ENCODE measurements around the gene SCRN1.

The SCRN1 gene

DNA sequence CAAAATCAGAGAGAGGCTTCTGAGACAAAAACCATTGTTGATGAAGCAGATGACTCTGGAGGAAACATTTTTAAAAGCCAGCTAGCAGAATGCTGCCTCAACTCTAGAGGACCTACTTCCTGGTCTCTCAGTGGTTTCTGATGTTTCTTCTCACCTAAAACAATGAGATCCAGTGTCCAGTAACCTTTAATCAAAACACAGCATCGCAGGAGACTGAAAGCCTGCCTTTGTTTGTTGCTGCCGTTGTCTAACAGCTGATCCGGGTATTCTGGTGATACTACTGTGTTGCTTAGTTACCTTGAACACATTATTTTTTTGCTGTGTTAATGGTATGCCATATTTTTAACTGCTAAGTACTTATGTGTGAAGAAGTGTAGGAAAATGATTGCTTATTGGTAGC, 112.4 kb downstream of the SCRN1 start:
- Histone ChIP-seq H3K27me3 (ENCODE audit: insufficient read depth, poor library complexity, severe bottlenecking) (peaks cover 4% of the 10 kb centered on the region), H3K4me3 (replicated peaks; ENCODE audit: insufficient read depth, low read length) (no peak overlapping the region), H3K27ac (replicated peaks) (no peak overlapping the region)
- TF ChIP-seq, protein P1, sequence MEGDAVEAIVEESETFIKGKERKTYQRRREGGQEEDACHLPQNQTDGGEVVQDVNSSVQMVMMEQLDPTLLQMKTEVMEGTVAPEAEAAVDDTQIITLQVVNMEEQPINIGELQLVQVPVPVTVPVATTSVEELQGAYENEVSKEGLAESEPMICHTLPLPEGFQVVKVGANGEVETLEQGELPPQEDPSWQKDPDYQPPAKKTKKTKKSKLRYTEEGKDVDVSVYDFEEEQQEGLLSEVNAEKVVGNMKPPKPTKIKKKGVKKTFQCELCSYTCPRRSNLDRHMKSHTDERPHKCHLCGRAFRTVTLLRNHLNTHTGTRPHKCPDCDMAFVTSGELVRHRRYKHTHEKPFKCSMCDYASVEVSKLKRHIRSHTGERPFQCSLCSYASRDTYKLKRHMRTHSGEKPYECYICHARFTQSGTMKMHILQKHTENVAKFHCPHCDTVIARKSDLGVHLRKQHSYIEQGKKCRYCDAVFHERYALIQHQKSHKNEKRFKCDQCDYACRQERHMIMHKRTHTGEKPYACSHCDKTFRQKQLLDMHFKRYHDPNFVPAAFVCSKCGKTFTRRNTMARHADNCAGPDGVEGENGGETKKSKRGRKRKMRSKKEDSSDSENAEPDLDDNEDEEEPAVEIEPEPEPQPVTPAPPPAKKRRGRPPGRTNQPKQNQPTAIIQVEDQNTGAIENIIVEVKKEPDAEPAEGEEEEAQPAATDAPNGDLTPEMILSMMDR (IDR thresholded peaks at IDR 0.05; ENCODE audit: insufficient read depth, low read length), result no peak
- TF ChIP-seq POLR2AphosphoS5 (IDR thresholded peaks at IDR 0.05; ENCODE audit: low read depth), result no peak
- no peak for TF ChIP-seq SPI1 (IDR thresholded peaks at IDR 0.05; ENCODE audit: borderline replicate concordance, low read depth)
- TF ChIP-seq, protein P2, sequence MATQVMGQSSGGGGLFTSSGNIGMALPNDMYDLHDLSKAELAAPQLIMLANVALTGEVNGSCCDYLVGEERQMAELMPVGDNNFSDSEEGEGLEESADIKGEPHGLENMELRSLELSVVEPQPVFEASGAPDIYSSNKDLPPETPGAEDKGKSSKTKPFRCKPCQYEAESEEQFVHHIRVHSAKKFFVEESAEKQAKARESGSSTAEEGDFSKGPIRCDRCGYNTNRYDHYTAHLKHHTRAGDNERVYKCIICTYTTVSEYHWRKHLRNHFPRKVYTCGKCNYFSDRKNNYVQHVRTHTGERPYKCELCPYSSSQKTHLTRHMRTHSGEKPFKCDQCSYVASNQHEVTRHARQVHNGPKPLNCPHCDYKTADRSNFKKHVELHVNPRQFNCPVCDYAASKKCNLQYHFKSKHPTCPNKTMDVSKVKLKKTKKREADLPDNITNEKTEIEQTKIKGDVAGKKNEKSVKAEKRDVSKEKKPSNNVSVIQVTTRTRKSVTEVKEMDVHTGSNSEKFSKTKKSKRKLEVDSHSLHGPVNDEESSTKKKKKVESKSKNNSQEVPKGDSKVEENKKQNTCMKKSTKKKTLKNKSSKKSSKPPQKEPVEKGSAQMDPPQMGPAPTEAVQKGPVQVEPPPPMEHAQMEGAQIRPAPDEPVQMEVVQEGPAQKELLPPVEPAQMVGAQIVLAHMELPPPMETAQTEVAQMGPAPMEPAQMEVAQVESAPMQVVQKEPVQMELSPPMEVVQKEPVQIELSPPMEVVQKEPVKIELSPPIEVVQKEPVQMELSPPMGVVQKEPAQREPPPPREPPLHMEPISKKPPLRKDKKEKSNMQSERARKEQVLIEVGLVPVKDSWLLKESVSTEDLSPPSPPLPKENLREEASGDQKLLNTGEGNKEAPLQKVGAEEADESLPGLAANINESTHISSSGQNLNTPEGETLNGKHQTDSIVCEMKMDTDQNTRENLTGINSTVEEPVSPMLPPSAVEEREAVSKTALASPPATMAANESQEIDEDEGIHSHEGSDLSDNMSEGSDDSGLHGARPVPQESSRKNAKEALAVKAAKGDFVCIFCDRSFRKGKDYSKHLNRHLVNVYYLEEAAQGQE (IDR thresholded peaks at IDR 0.05; ENCODE audit: insufficient replicate concordance, low read depth), result no peak
- TF ChIP-seq GABPA (IDR thresholded peaks at IDR 0.05; ENCODE audit: low read depth), result no peak
- DNase-seq (ENCODE audit: low read depth in 1 of 2, low spot score in 1 of 2), result no peak

DNA sequence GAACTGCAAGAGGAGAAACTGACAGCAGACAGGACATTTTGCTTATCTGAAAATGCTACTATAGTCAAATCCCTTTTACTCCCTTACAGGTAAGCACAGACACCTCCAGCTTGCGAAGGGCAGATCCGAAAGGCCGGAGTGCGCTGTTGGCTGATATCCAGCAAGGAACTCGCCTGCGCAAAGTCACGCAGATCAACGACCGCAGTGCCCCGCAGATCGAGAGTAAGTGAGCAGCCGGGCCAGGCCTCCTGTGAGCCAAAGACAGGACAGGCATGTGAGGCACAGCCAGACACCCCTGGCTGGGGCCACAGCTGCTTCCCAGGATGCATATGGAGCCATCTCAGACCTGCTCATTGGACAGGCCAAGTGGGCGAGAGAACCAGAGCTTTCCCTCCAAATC, 113.9 kb downstream of the SCRN1 start:
- DNase-seq (ENCODE audit: low read depth in 1 of 2, low spot score in 1 of 2), result no peak
- Histone ChIP-seq H3K27ac (replicated peaks) (no peak overlapping the region), H3K27me3 (ENCODE audit: insufficient read depth, poor library complexity, severe bottlenecking) (peaks cover 4% of the 10 kb centered on the region), H3K4me3 (replicated peaks; ENCODE audit: insufficient read depth, low read length) (no peak overlapping the region)
- TF ChIP-seq, protein P2 (IDR thresholded peaks at IDR 0.05; ENCODE audit: insufficient replicate concordance, low read depth), result no peak
- TF ChIP-seq, protein P1 (IDR thresholded peaks at IDR 0.05; ENCODE audit: insufficient read depth, low read length), result no peak
- no peak for TF ChIP-seq SPI1 (IDR thresholded peaks at IDR 0.05; ENCODE audit: borderline replicate concordance, low read depth)
- no peak for TF ChIP-seq POLR2AphosphoS5 (IDR thresholded peaks at IDR 0.05; ENCODE audit: low read depth)
- TF ChIP-seq GABPA (IDR thresholded peaks at IDR 0.05; ENCODE audit: low read depth), result no peak

DNA sequence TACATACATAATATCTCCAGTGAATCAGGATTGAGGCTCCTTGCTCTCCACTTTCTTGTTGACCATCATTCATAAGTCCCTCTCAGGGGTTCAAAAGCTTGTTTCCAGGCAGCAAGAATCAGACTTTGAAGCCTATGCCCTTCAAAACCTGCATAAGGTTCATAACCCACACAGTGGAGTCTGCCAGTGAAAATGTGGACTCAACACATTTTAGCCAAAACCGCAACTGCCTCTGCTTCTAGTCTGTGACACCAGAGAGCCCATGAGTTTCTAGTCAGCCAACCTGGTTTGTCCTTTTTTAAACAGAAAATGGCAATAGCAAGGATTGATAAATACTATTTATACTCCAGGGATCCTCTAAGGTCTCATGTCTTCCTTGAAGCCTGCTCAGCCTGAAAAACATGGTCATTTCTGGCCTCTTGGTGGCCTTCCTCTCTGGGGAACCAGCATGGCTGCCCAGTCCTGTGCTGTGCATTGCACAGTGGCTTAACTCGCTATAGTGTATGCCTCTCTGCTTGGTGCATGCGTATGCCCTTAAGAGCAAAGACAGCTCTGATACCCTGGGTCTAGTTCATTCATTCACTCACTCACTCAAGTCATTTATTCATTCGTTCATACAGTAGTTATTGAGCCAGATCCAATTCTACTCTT, 115.8 kb downstream of the SCRN1 start:
- TF ChIP-seq POLR2AphosphoS5 (IDR thresholded peaks at IDR 0.05; ENCODE audit: low read depth), result no peak
- TF ChIP-seq, protein P1 (IDR thresholded peaks at IDR 0.05; ENCODE audit: insufficient read depth, low read length), result no peak
- no peak for TF ChIP-seq SPI1 (IDR thresholded peaks at IDR 0.05; ENCODE audit: borderline replicate concordance, low read depth)
- TF ChIP-seq, protein P2 (IDR thresholded peaks at IDR 0.05; ENCODE audit: insufficient replicate concordance, low read depth), result no peak
- no peak for TF ChIP-seq GABPA (IDR thresholded peaks at IDR 0.05; ENCODE audit: low read depth)
- H3K27me3 ChIP-seq (ENCODE audit: insufficient read depth, poor library complexity, severe bottlenecking), result peaks cover 4% of the 10 kb centered on the region
- H3K4me3 ChIP-seq (replicated peaks; ENCODE audit: insufficient read depth, low read length), result no peak overlapping the region
- H3K27ac ChIP-seq (replicated peaks), result no peak overlapping the region
- DNase-seq (ENCODE audit: low read depth in 1 of 2, low spot score in 1 of 2), result no peak
